K562 (cell line): ENCODE data around the gene ADRA2B. TPM values are rescaled to one million over a fixed set of nuclear protein-coding genes. Genes with fewer than 3 reads are reported as not detected.

Experiments
- ATAC-seq: fragments of 200-7000 bp; cut with Tn5 transposase; 3 replicates; pipeline ENCODE4 v1.9.1; 2020; ENCODE audit warnings: moderate library complexity
- BruUV-seq: library from RNA; stranded (reverse); fragments of 400-500 nt; replicated peaks from 2 replicates; lab custom pipeline; 2021; lab: Mats Ljungman, UMichigan
- CTCF ChIA-PET: fragments of 300-600 bp; formaldehyde crosslinking; extraction: SDS; loops from one replicate; lab custom pipeline; 2021; ENCODE audit warnings: low intra/inter-chr PET ratio; lab: Yijun Ruan, JAX
- POLR2A ChIA-PET: fragments of 300-600, 350-650 bp; sonication (Branson Sonifier 250); formaldehyde crosslinking; extraction: SDS; loops from one replicate; lab custom pipeline; 2021; ENCODE audit warnings: antibody characterized with exemption, inconsistent platforms; lab: Yijun Ruan, JAX
- DNase-seq, 4 experiments: peaks; one replicate each; pipeline versions ENCODE4 v3.0.0 to v3.0.0-alpha.2; 2011 to 2018; ENCODE audit warnings: low spot score in 3 of 4, mixed read lengths in 3 of 4; ENCODE audit errors: extremely low read depth in 1 of 4
- FAIRE-seq: peaks from 2 replicates; lab custom pipeline; 2011; peaks lifted over from hg19 to GRCh38; lab: Jason Lieb, UNC
- H2AFZ ChIP-seq: 2 replicates; pipeline ENCODE4 v1.6.0; 2011; ENCODE audit warnings: low read depth, low read length, control low read depth, inconsistent platforms
- H3K27ac ChIP-seq: fragments of 200-600 bp; 3 replicates; pipeline ENCODE4 v1.8.0; 2011; ENCODE audit warnings: low read depth, mild to moderate bottlenecking, control low read depth, inconsistent platforms, low read length, moderate library complexity, mixed read lengths; ENCODE audit errors: extremely low read depth
- H3K27me3 ChIP-seq, 2 experiments: fragments of 300-600 bp in 1 of 2; 2 replicates in 1 of 2; 3 replicates in 1 of 2; pipeline versions ENCODE4 v1.6.0 to v1.8.0; 2011; ENCODE audit warnings: inconsistent platforms in 2 of 2, low read length in 2 of 2, mild to moderate bottlenecking in 1 of 2, mixed read lengths in 1 of 2, moderate library complexity in 1 of 2; ENCODE audit not compliant: control insufficient read depth in 2 of 2, insufficient read depth in 2 of 2
- H3K36me3 ChIP-seq: fragments of 300-600 bp; 3 replicates; pipeline ENCODE4 v1.8.0; 2011; ENCODE audit warnings: mild to moderate bottlenecking, low read length, inconsistent platforms; ENCODE audit not compliant: control insufficient read depth, insufficient read depth
- H3K4me1 ChIP-seq, 2 experiments: fragments of 200-600 bp in 1 of 2; replicated peaks in 1 of 2; 2 replicates in 1 of 2; 3 replicates in 1 of 2; pipeline versions ENCODE4 v1.5.1 to v1.8.0; 2011; ENCODE audit warnings: inconsistent platforms in 2 of 2, low read length in 2 of 2, mild to moderate bottlenecking in 1 of 2, mixed read lengths in 1 of 2, moderate library complexity in 1 of 2; ENCODE audit not compliant: control insufficient read depth in 2 of 2, insufficient read depth in 2 of 2
- H3K4me2 ChIP-seq: 2 replicates; pipeline ENCODE4 v1.6.1; 2011; ENCODE audit warnings: low read length, control low read depth, inconsistent platforms, mixed read lengths; ENCODE audit not compliant: insufficient read depth
- H3K4me3 ChIP-seq: fragments of 200-600 bp; sonication (generic), shearing (Covaris generic); 2 replicates; pipeline ENCODE4 v1.5.1; 2016; ENCODE audit warnings: control low read depth, inconsistent platforms
- H3K79me2 ChIP-seq: fragments of 200-600 bp; 3 replicates; pipeline ENCODE4 v1.8.0; 2011; ENCODE audit warnings: low read length, inconsistent platforms; ENCODE audit not compliant: control insufficient read depth, insufficient read depth
- H3K9ac ChIP-seq, 2 experiments: 2 replicates each; pipeline versions ENCODE4 v1.6.0 to v1.6.1; 2011; ENCODE audit warnings: low read depth in 2 of 2, low read length in 2 of 2, control low read depth in 1 of 2, inconsistent platforms in 1 of 2, mild to moderate bottlenecking in 1 of 2, mixed read lengths in 1 of 2; ENCODE audit not compliant: insufficient read depth in 1 of 2
- H3K9me1 ChIP-seq: one replicate; pipeline ENCODE4 v1.6.0; 2011; ENCODE audit warnings: inconsistent platforms, mild to moderate bottlenecking, low read length, moderate library complexity; ENCODE audit not compliant: control insufficient read depth, insufficient read depth
- H3K9me3 ChIP-seq: replicated peaks from 2 replicates; pipeline ENCODE4 v1.5.1; 2011; ENCODE audit warnings: low read depth, low read length, inconsistent platforms; ENCODE audit not compliant: control insufficient read depth, insufficient read depth
- H4K20me1 ChIP-seq: replicated peaks from 2 replicates; pipeline ENCODE4 v1.6.1; 2011; ENCODE audit warnings: low read length, inconsistent platforms, mixed read lengths; ENCODE audit not compliant: control insufficient read depth, insufficient read depth
- IFI16 ChIP-seq: fragments of 250-450 bp; sonication (Bioruptor Pico); IDR thresholded peaks from 2 replicates; pipeline ENCODE4 v2.1.2; 2022; ENCODE audit warnings: mild to moderate bottlenecking, inconsistent platforms
- MXI1 ChIP-seq: IDR thresholded peaks from 2 replicates; pipeline ENCODE4 v1.6.1; 2011; ENCODE audit warnings: low read depth, mild to moderate bottlenecking, improper control_type of control experiment, low read length
- THAP7 ChIP-seq: fragments of 250-450 bp; sonication (Bioruptor Pico); IDR thresholded peaks from 2 replicates; pipeline ENCODE4 v1.5.0; 2021
- ZBTB8A ChIP-seq: fragments of 450-650 bp; IDR thresholded peaks from 2 replicates; pipeline ENCODE4 v1.6.1; 2018; ENCODE audit warnings: mild to moderate bottlenecking, moderate library complexity; ENCODE audit not compliant: partially characterized antibody
- ZNF224 ChIP-seq: sonication (generic); formaldehyde crosslinking; IDR thresholded peaks from 2 replicates; pipeline ENCODE4 v1.8.0; 2022; ENCODE audit warnings: mild to moderate bottlenecking, missing genetic modification reagents
- ZSCAN32 ChIP-seq: fragments of 450-650 bp; formaldehyde crosslinking; IDR thresholded peaks from 2 replicates; pipeline ENCODE4 v1.4.0; 2020; ENCODE audit warnings: mild to moderate bottlenecking, moderate library complexity
- WGBS: fragments of 100-300 bp; shearing (Covaris generic); methylation state at CpG from one replicate; pipeline ENCODE4 v1.1.6; 2016; ENCODE audit warnings: low coverage, mixed read lengths; ENCODE audit not compliant: insufficient coverage; ENCODE audit errors: missing lambda C conversion rate; 5-methylcytosine and 5-hydroxymethylcytosine counted together
- in situ Hi-C: fragments of 300-500 bp; cut with MboI; formaldehyde crosslinking; loops from 4 replicates; pipeline ENCODE4 v1.15.0; 2018; ENCODE audit warnings: inconsistent platforms, mixed read lengths
- intact Hi-C: fragments of 100-400 bp; cut with micrococcal nuclease; formaldehyde crosslinking; loops from 2 replicates; pipeline ENCODE4 v1.14.2; 2022
- polyA plus RNA-seq, 8 experiments: library from polyadenylated mRNA; depleted of rRNA in 4 of 8; stranded (reverse) in 5 of 8; unstranded in 3 of 8; fragments of >200 nt; fragmentation: Nextera tagmentation in 2 of 8; fragmentation: Illumina TruSeq in 1 of 8; extraction: Ambion mirVana in 2 of 8; extraction: Trizol in 1 of 8; gene quantifications; 2 replicates each; pipeline versions ENCODE4 v1.2.1 to v1.2.3, GENCODE V29; 2011 to 2014; ENCODE audit warnings: inconsistent platforms in 1 of 8, missing spikeins in 1 of 8
- total RNA-seq, 7 experiments: library from RNA; depleted of rRNA in 6 of 7; stranded (reverse); fragments of >200 nt in 6 of 7; fragmentation: Illumina TruSeq in 2 of 7; extraction: Trizol in 2 of 7; gene quantifications; 2 replicates each; pipeline versions ENCODE4 v1.2.1 to v1.2.3, GENCODE V29; 2011 to 2021; ENCODE audit warnings: low replicate concordance in 1 of 7
- TF ChIP-seq, protein P1 (sequence below): sonication (generic); IDR thresholded peaks from 2 replicates; pipeline ENCODE4 v1.6.1; 2016

Gene ADRA2B
- total and polyA plus RNA-seq, 9 of the 15 experiments (the other 6 are each of a cell fraction or from before 2014, with no cell fraction given) = not detected

DNA sequence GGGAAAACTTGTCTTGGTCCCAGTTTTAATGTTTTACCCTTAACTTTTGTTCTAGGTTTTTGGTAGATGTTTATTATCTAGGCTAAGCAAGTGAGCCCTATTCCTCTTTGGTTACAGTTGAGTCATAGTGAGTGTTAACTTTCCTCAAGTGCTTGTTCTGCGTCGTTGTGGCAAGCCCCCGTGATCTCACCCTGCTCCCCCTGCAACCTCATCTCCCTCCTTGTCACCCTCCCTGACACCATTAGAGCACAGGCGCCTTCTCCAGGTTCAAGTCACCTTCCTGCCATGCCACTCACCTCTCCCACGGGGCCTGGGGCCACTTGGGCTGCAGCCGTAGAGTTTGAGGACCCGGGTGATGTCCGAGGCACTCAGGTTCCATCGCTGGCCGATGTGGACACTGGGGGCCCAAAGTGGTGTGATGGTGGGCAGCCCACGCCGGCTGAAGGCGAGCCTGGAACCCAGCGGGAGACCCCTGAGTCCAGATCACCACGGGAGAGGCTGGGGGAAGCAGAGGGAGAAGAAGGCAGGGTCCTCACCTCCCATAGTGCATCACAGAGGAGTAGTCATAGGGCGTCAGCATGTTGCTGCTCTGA lies 13.3 kb upstream of the ADRA2B start:
- H4K20me1 ChIP-seq = peaks cover 14% of the 10 kb centered on the region; the same call in 1 of the 2 replicates
- no peak overlapping the region for H3K4me2 ChIP-seq
- no peak for FAIRE-seq
- 0% methylated on average over 10 of the region's 16 CpGs for WGBS
- no peaks in the 10 kb centered on the region for H3K36me3 ChIP-seq
- peaks cover 44 to 75% of the 10 kb centered on the region in 2 experiments for H3K27me3 ChIP-seq
- ATAC-seq = no peak
- H3K9me1 ChIP-seq = no peaks in the 10 kb centered on the region
- H2AFZ ChIP-seq = no peak overlapping the region
- intact Hi-C loops = no loop called here
- H3K4me1 ChIP-seq = peaks cover 0 to 11% of the 10 kb centered on the region in 2 experiments; a peak in 2 of 5 replicates
- in situ Hi-C loops = loop anchor here (5.0 kb wide), 1 partner anchor 373 kb away; no protein-coding TSS in a partner anchor
- no peaks in the 10 kb centered on the region for H3K9me3 ChIP-seq
- POLR2A ChIA-PET = interaction anchor here (0.6 to 0.7 kb wide), 2 partner anchors 12 to 436 kb away, joined by 4 read pairs; no protein-coding TSS in a partner anchor
- H3K27ac ChIP-seq = no peak overlapping the region
- no peaks in the 10 kb centered on the region for H3K79me2 ChIP-seq
- no peak overlapping the region for H3K9ac ChIP-seq
- no peak for DNase-seq
- TF ChIP-seq ZNF224 (CRISPR knock-in tag) = no peak
- no peak for TF ChIP-seq MXI1
- TF ChIP-seq ZBTB8A = no peak
- TF ChIP-seq ZSCAN32 = no peak
- TF ChIP-seq, protein P1, sequence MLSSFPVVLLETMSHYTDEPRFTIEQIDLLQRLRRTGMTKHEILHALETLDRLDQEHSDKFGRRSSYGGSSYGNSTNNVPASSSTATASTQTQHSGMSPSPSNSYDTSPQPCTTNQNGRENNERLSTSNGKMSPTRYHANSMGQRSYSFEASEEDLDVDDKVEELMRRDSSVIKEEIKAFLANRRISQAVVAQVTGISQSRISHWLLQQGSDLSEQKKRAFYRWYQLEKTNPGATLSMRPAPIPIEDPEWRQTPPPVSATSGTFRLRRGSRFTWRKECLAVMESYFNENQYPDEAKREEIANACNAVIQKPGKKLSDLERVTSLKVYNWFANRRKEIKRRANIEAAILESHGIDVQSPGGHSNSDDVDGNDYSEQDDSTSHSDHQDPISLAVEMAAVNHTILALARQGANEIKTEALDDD = no peak
- TF ChIP-seq IFI16 (CRISPR knock-in tag) = no peak
- TF ChIP-seq THAP7 (CRISPR knock-in tag) = no peak
- no peak overlapping the region for H3K4me3 ChIP-seq
- CTCF ChIA-PET = interaction anchor here (0.6 kb wide), 1 partner anchor 9 kb away, joined by 3 read pairs; no protein-coding TSS in a partner anchor
- BruUV-seq = no TSS peak
